Endothelial cell of umbilical vein (primary cell): ENCODE measurements around the gene TROAP. TPM values are rescaled to one million over a fixed set of nuclear protein-coding genes. Genes with fewer than 3 reads are reported as not detected.

Source experiments
- BruUV-seq: library from RNA; stranded (reverse); fragments of 400-500 nt; replicated peaks from 2 replicates; lab custom pipeline; 2021; lab: Mats Ljungman, UMichigan
- CTCF ChIA-PET: fragments of 300-600, 350-600 bp; sonication (Branson Sonifier 250); formaldehyde crosslinking; loops from one replicate; lab custom pipeline; 2021; ENCODE audit warnings: antibody characterized with exemption, inconsistent platforms; lab: Charles Lee
- POLR2A ChIA-PET: fragments of 300-600, 350-600 bp; sonication (Branson Sonifier 250); formaldehyde crosslinking; loops from one replicate; lab custom pipeline; 2021; ENCODE audit warnings: antibody characterized with exemption, inconsistent platforms; lab: Charles Lee
- DNase-seq: peaks from one replicate; pipeline ENCODE4 v3.0.0-alpha.2; 2011; ENCODE audit warnings: low read depth, low spot score
- FAIRE-seq: peaks from 2 replicates; lab custom pipeline; 2011; peaks lifted over from hg19 to GRCh38; lab: Jason Lieb, UNC
- H2AFZ ChIP-seq: 2 replicates; pipeline ENCODE4 v1.6.0; 2012; ENCODE audit warnings: low read depth, low read length, control low read depth, inconsistent platforms
- H3K27ac ChIP-seq: 2 replicates; pipeline ENCODE4 v1.5.1; 2011; ENCODE audit warnings: low read depth, mild to moderate bottlenecking, control low read depth, low read length, moderate library complexity; ENCODE audit not compliant: insufficient read depth
- H3K27me3 ChIP-seq, 2 experiments: 2 replicates each; pipeline versions ENCODE4 v1.6.0 to v1.6.1; 2011; ENCODE audit warnings: low read length in 2 of 2, mixed read lengths in 1 of 2; ENCODE audit not compliant: control insufficient read depth in 2 of 2, insufficient read depth in 2 of 2
- H3K36me3 ChIP-seq, 2 experiments: 2 replicates in 1 of 2; 3 replicates in 1 of 2; pipeline ENCODE4 v1.5.1; 2011; ENCODE audit warnings: low read length in 2 of 2, mild to moderate bottlenecking in 1 of 2, moderate library complexity in 1 of 2; ENCODE audit not compliant: control insufficient read depth in 2 of 2, insufficient read depth in 2 of 2; ENCODE audit errors: extremely low read depth in 1 of 2
- H3K4me1 ChIP-seq: 3 replicates; pipeline ENCODE4 v1.5.1; 2011; ENCODE audit warnings: mild to moderate bottlenecking, low read length; ENCODE audit not compliant: control insufficient read depth, insufficient read depth; ENCODE audit errors: extremely low read depth
- H3K4me2 ChIP-seq: 2 replicates; pipeline ENCODE4 v1.6.1; 2011; ENCODE audit warnings: low read length, control low read depth, mixed read lengths; ENCODE audit not compliant: insufficient read depth
- H3K4me3 ChIP-seq, 3 experiments: fragments of 200-600 bp in 1 of 3; sonication (generic), shearing (Covaris generic) in 1 of 3; replicated peaks in 1 of 3; 2 replicates each; pipeline ENCODE4 v1.5.1; 2011 to 2016; ENCODE audit warnings: control low read depth in 3 of 3, low read length in 3 of 3, mild to moderate bottlenecking in 2 of 3, inconsistent platforms in 1 of 3, low read depth in 1 of 3, moderate library complexity in 1 of 3; ENCODE audit not compliant: insufficient read depth in 1 of 3
- H3K79me2 ChIP-seq: 2 replicates; pipeline ENCODE4 v1.6.0; 2012; ENCODE audit warnings: low read length, inconsistent platforms; ENCODE audit not compliant: control insufficient read depth, insufficient read depth
- H3K9ac ChIP-seq: replicated peaks from 2 replicates; pipeline ENCODE3; 2011; ENCODE audit warnings: low read length, control low read depth; ENCODE audit not compliant: insufficient read depth; ENCODE audit errors: extremely low read depth
- H3K9me1 ChIP-seq: replicated peaks from 3 replicates; pipeline ENCODE4 v1.6.0; 2011; ENCODE audit warnings: mild to moderate bottlenecking, low read length; ENCODE audit not compliant: control insufficient read depth, insufficient read depth; ENCODE audit errors: extremely low read depth
- H3K9me3 ChIP-seq: replicated peaks from 2 replicates; pipeline ENCODE4 v1.5.1; 2012; ENCODE audit warnings: low read length, inconsistent platforms; ENCODE audit not compliant: control insufficient read depth, insufficient read depth
- H4K20me1 ChIP-seq: replicated peaks from 2 replicates; pipeline ENCODE3; 2011; ENCODE audit warnings: mild to moderate bottlenecking, low read length; ENCODE audit not compliant: control insufficient read depth, insufficient read depth; ENCODE audit errors: extremely low read depth
- EZH2 ChIP-seq: IDR thresholded peaks from 2 replicates; pipeline ENCODE4 v1.6.1; 2012; ENCODE audit warnings: borderline replicate concordance, low read depth, mild to moderate bottlenecking, moderate library complexity, low read length, inconsistent platforms; ENCODE audit not compliant: severe bottlenecking
- FOS ChIP-seq: IDR thresholded peaks from 2 replicates; pipeline ENCODE4 v1.6.1; 2011; ENCODE audit warnings: mild to moderate bottlenecking, low read length, moderate library complexity, borderline replicate concordance; ENCODE audit not compliant: insufficient read depth
- GATA2 ChIP-seq: IDR thresholded peaks from 2 replicates; pipeline ENCODE4 v1.7.0; 2011; ENCODE audit warnings: low read depth, mild to moderate bottlenecking, moderate library complexity, mixed read lengths, low read length; ENCODE audit not compliant: insufficient read length, insufficient read depth
- JUN ChIP-seq: IDR thresholded peaks from 2 replicates; pipeline ENCODE4 v1.6.1; 2011; ENCODE audit warnings: borderline replicate concordance, low read depth; ENCODE audit not compliant: insufficient read length, insufficient read depth
- MAX ChIP-seq: IDR thresholded peaks from 2 replicates; pipeline ENCODE4 v1.6.1; 2011; ENCODE audit not compliant: insufficient read depth, insufficient read length
- MYC ChIP-seq: IDR thresholded peaks from one replicate; pipeline ENCODE4 v1.6.1; 2011; ENCODE audit warnings: mild to moderate bottlenecking, low read depth, low read length
- POLR2A ChIP-seq: IDR thresholded peaks from 2 replicates; pipeline ENCODE4 v1.6.1; 2012; ENCODE audit warnings: low read depth, mild to moderate bottlenecking, control low read depth, low read length
- dilution Hi-C: fragments of 300-500 bp; cut with MboI; formaldehyde crosslinking; loops from one replicate; pipeline ENCODE4 v1.15.0; 2019; ENCODE audit warnings: low sequenced_read_pairs; ENCODE audit not compliant: extremely low pct_ligation_motif_present
- intact Hi-C: fragments of 100-400 bp; cut with micrococcal nuclease; formaldehyde crosslinking; loops from one replicate; pipeline ENCODE4 v1.10.0; 2022
- polyA plus RNA-seq, 4 experiments: library from polyadenylated mRNA; depleted of rRNA in 3 of 4; stranded (reverse) in 3 of 4; unstranded in 1 of 4; fragments of >200 nt; gene quantifications; 2 replicates each; pipeline versions ENCODE4 v1.2.1 to v1.2.3, GENCODE V29; 2011 to 2012; ENCODE audit warnings: missing spikeins in 1 of 4
- total RNA-seq: library from RNA; stranded (reverse); gene quantifications from 2 replicates; pipeline ENCODE4 v1.2.3, GENCODE V29; 2021
- TF ChIP-seq, protein P1 (sequence below), 2 donors: IDR thresholded peaks; 1 replicate in 1 of 2; 2 replicates in 1 of 2; pipeline ENCODE4 v1.5.1; 2011; ENCODE audit warnings: low read length in 2 of 2, mild to moderate bottlenecking in 2 of 2, moderate library complexity in 2 of 2, control low read depth in 1 of 2, inconsistent platforms in 1 of 2, low read depth in 1 of 2; ENCODE audit not compliant: insufficient read depth in 1 of 2; ENCODE audit errors: extremely low read depth in 1 of 2

Gene TROAP
- total and polyA plus RNA-seq, 2 donors (not counting 3 experiments of a cell fraction or from before 2014, with no cell fraction given) = 31.7 to 68.6 TPM

DNA sequence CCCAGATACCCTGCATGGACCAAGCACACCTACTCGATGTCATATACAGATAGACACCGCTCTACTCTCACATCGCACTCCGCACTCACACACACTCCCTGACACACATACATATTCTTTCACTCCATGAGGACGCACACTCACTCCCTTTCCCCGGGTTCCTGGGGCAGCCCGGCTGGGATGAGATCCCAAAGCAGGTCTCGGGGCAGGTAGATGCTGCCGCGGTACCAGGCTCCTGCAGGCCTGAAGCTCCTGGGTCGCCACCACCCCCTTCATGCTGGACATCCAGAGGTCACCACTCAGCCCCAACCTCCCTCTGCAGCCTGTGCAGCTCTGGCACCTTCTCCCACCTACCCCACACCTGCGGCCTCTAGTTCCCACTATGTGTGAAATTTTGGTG, 11.6 kb downstream of the TROAP start:
- H3K4me2 ChIP-seq = no peak overlapping the region
- DNase-seq (no peak), FAIRE-seq (no peak)
- H3K9me3 ChIP-seq = no peaks in the 10 kb centered on the region
- no TSS peak for BruUV-seq
- no peak overlapping the region for H3K9ac ChIP-seq
- POLR2A ChIA-PET = no interaction called here
- no peaks in the 10 kb centered on the region for H3K9me1 ChIP-seq
- no peaks in the 10 kb centered on the region for H3K79me2 ChIP-seq
- peaks cover 2% of the 10 kb centered on the region in 2 experiments for H3K36me3 ChIP-seq
- CTCF ChIA-PET = interaction anchor here (1.2 to 9.0 kb wide), 4 partner anchors 15 to 246 kb away, joined by 5 to 280 read pairs (median 26); partner anchors contain the start of gene DNAJC22
- dilution Hi-C loops = no loop called here
- no peaks in the 10 kb centered on the region for H3K4me1 ChIP-seq
- intact Hi-C loops = no loop called here
- no peak overlapping the region for H3K27ac ChIP-seq
- no peak for TF ChIP-seq FOS
- no peak for TF ChIP-seq JUN
- no peak for TF ChIP-seq MAX
- TF ChIP-seq EZH2 = peak; percentile 35
- TF ChIP-seq MYC = no peak
- no peak for TF ChIP-seq POLR2A
- no peak for TF ChIP-seq GATA2
- TF ChIP-seq, protein P1, sequence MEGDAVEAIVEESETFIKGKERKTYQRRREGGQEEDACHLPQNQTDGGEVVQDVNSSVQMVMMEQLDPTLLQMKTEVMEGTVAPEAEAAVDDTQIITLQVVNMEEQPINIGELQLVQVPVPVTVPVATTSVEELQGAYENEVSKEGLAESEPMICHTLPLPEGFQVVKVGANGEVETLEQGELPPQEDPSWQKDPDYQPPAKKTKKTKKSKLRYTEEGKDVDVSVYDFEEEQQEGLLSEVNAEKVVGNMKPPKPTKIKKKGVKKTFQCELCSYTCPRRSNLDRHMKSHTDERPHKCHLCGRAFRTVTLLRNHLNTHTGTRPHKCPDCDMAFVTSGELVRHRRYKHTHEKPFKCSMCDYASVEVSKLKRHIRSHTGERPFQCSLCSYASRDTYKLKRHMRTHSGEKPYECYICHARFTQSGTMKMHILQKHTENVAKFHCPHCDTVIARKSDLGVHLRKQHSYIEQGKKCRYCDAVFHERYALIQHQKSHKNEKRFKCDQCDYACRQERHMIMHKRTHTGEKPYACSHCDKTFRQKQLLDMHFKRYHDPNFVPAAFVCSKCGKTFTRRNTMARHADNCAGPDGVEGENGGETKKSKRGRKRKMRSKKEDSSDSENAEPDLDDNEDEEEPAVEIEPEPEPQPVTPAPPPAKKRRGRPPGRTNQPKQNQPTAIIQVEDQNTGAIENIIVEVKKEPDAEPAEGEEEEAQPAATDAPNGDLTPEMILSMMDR (IDR thresholded peaks at IDR 0.05; ENCODE audit: extremely low read depth in 1 of 2, insufficient read depth in 1 of 2, low read depth in 1 of 2, low read length in 2 of 2) = no peak
- H3K27me3 ChIP-seq = peaks cover 45 to 48% of the 10 kb centered on the region in 2 experiments
- H2AFZ ChIP-seq = no peak overlapping the region
- no peak overlapping the region for H3K4me3 ChIP-seq
- no peaks in the 10 kb centered on the region for H4K20me1 ChIP-seq
